Motor neuron (in vitro differentiated cells): ENCODE data around the gene ZNF521. TPM values are rescaled to one million over a fixed set of nuclear protein-coding genes. Genes with fewer than 3 reads are reported as not detected.

Experiments used
- ATAC-seq, 8 experiments: fragments of 200-7000 bp; cut with Tn5 transposase; replicated peaks in 6 of 8; 2 replicates each; pipeline ENCODE4 v1.8.0; 2021; ENCODE audit warnings: mild to moderate bottlenecking in 8 of 8, moderate library complexity in 8 of 8
- H3K27ac ChIP-seq, 2 donors: fragments of 250-450 bp; sonication (Bioruptor Pico); 2 replicates each; pipeline ENCODE4 v1.9.0; 2021; ENCODE audit warnings: antibody characterized with exemption in 2 of 2, mild to moderate bottlenecking in 2 of 2, moderate library complexity in 1 of 2
- H3K4me1 ChIP-seq, 2 donors: fragments of 250-450 bp; sonication (Bioruptor Pico); replicated peaks in 1 of 2; 2 replicates each; pipeline ENCODE4 v1.6.1; 2021; ENCODE audit warnings: antibody characterized with exemption in 2 of 2, mild to moderate bottlenecking in 2 of 2, moderate library complexity in 1 of 2
- H3K4me3 ChIP-seq, 5 donors: fragments of 250-450 bp; sonication (Bioruptor Pico); 2 replicates each; pipeline ENCODE4 v1.9.0; 2021; ENCODE audit warnings: antibody characterized with exemption in 5 of 5, mild to moderate bottlenecking in 5 of 5, moderate library complexity in 4 of 5
- WGBS, 10 experiments: fragments of 450-650 bp; shearing (Covaris generic); methylation state at CpG; one replicate each; pipeline ENCODE4 v1.0.0; 2022; 5-methylcytosine and 5-hydroxymethylcytosine counted together
- in situ Hi-C, 9 experiments: fragments of 400-800 bp; cut with MboI; loops; one replicate each; pipeline ENCODE4 v1.15.0; 2021; ENCODE audit warnings: low sequenced_read_pairs in 9 of 9, low pct_unique_long_range_greater_than_20kb in 2 of 9; ENCODE audit not compliant: unreplicated experiment in 9 of 9
- total RNA-seq, 8 experiments: library from RNA; unstranded; fragments of 300-600 nt; gene quantifications; 2 replicates each; pipeline versions ENCODE4 v1.2.3 to v1.2.4, GENCODE V29; 2022

Gene ZNF521
- total RNA-seq, 8 experiments from 2014 or later = 0.87 to 41.5 (median 28.5) TPM

DNA sequence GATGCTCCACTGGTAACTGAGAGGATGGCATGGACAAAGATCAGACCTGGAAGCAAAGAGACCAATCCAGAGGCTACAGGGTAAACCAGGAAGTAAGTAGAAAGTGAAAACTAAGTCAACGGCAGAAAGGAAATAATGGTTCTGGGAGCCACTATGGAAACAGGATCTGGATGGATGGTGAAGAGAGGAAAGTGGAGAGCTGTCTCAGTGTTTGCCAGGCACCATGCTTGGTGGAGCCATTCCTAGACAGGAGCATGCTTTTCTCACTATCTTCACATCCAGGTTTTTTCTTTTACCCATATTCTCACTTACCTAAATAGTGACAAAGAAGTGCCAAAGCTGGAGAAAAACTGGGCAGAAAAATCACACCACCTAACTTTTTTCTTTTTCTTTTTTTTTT lies 22.2 kb downstream of the ZNF521 start:
- H3K4me1 ChIP-seq = peaks cover 9 to 26% of the 10 kb centered on the region in 2 donors
- no peak overlapping the region for H3K27ac ChIP-seq
- WGBS, 10 experiments = 0 to 100% (median 85%) methylated on average over 1 of the region's 1 CpG; no CpG with 5 or more reads in 2 of the 10 experiments
- H3K4me3 ChIP-seq = no peak overlapping the region
- no peak for ATAC-seq
- in situ Hi-C loops = loop anchor here in 2 of 9 experiments (25.0 kb wide), 1 partner anchor 442 kb away; no protein-coding TSS in a partner anchor

DNA sequence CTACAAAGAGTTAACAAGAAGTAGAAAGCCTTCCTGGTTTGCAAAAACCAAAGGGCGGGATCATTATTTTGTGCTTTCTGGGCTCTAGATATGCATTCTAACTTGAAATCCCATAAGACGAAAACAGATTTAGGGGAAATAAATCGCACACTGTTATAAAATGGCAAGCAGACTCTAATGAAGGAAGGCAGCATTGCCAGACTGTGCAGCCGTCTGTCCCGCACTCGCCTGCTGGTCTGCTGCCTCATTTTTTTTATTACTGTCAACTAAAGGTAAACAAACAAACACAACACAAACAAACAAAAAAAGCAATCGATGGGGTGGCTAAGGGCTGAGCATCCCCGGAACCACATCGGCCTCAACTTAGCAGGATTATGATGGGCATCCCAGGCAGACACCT lies 24.4 kb downstream of the ZNF521 start:
- 21 to 100% (median 82%) methylated on average over 2 to 9 of the region's 9 CpGs for WGBS, 10 experiments
- no peak overlapping the region for H3K4me3 ChIP-seq
- in situ Hi-C loops = loop anchor here in 2 of 9 experiments (25.0 kb wide), 1 partner anchor 440 kb away; no protein-coding TSS in a partner anchor
- no peak for ATAC-seq
- no peak overlapping the region for H3K27ac ChIP-seq
- peaks cover 9 to 18% of the 10 kb centered on the region in 2 donors for H3K4me1 ChIP-seq

DNA sequence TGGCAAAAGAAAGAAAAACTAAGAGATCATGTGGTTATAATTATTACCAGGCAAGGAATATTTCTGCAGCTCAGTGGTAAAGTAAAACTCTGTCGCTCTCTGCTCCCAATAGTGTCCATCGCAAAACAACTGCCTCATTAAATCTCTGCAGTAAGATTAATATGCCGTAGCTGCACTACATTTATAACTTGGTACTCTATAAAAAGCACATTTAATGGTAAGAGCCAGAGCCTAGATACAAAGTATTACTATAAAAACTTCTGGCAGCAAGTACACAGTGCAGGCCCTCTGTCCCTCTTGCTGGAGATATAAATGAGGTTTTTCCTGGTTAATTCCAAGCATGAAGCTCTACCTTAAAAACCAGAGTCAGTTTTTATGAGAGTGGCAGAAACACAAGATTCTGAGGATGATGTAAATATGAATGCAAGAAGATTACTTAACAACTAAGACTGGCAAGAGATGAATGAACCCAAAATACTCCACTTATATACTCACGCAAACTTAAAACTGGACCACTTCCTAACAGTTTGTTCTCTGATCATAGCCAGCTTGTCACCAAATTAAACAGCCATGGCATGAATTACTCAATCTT lies 25.5 kb downstream of the ZNF521 start:
- ATAC-seq = no peak
- peaks cover 4 to 7% of the 10 kb centered on the region in 2 donors for H3K4me1 ChIP-seq
- H3K27ac ChIP-seq = no peak overlapping the region
- in situ Hi-C loops = loop anchor here in 2 of 9 experiments (25.0 kb wide), 1 partner anchor 439 kb away; no protein-coding TSS in a partner anchor
- no peak overlapping the region for H3K4me3 ChIP-seq
- 31 to 100% (median 80%) methylated on average over 1 to 4 of the region's 4 CpGs; no CpG with 5 or more reads in 1 of the 10 experiments for WGBS, 10 experiments

DNA sequence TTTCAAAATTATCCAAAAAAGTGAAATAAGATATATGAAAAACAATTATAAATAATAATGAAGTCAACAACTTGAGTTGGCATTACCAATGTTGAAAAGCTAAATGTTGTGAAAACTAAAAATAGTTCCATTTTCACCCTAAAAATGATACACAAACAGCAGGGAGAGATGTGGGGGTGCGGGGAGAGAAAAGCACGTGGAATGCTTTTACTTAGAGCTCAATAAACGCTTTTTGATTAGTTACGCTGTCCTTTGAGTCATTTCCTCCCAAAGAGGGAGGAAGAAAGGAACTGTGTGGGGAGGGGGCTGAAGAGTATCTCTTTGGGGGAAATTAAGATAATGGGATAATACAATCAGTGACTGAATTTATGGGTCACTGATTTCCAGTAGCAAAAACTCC lies 29.2 kb downstream of the ZNF521 start:
- Histone ChIP-seq H3K4me3 (no peak overlapping the region), H3K4me1 (peaks cover 0 to 3% of the 10 kb centered on the region in 2 donors), H3K27ac (no peak overlapping the region)
- 47 to 100% (median 76%) methylated on average over 2 to 4 of the region's 4 CpGs; no CpG with 5 or more reads in 1 of the 10 experiments for WGBS, 10 experiments
- ATAC-seq = no peak
- in situ Hi-C loops = no loop called here

DNA sequence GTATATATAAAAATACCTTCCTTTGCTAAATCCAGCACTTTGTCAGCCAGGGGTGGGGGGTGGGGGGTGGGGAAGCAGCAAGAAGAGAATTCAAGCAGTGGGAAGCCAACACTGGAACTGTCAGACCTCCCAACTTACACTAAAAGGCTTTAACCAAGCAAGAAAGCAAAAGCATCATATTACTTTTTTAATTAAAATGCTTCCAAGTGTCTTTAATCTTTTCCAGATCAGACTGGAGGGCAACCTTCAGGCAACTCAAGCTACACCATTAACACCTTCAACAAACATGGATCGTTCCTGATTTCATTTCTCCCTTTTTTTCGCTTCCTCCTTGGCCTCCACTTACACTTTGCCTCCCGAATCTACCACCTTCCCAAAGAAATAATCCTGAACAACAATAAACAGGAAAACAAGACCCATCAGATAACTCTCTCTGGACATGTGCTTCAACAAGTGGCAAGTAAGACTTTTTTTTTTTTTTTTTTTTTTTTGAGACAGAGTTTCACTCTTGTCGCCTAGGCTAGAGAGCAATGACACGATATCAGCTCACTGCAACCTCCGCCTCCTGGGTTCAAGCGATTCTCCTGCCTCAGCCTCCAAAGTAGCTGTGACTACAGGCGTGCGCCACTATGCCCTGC lies 35.5 kb downstream of the ZNF521 start:
- Histone ChIP-seq H3K27ac (no peak overlapping the region), H3K4me1 (no peaks in the 10 kb centered on the region), H3K4me3 (no peak overlapping the region)
- ATAC-seq = no peak
- in situ Hi-C loops = no loop called here
- WGBS, 10 experiments = 25 to 100% (median 88%) methylated on average over 1 to 7 of the region's 9 CpGs

DNA sequence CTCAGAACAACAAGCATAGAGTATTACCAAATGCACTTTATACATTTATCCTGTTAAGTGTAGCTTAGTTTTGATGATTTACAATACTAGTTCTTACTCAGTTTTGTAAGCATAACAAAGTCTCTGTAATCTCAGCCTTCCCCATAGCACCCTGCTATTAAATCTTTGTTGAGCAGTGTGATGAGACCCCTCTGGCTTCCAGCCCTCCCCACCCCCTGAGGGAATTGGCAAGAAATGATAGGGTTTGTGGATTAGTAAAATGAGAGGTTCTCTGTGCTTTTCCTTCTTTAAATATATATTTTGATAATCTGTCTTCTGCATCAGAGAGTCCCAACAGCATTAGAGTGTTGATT lies 37.2 kb downstream of the ZNF521 start:
- no peak overlapping the region for H3K27ac ChIP-seq
- peak in 2 of 8 experiments; percentile 18 to 32 for ATAC-seq

DNA sequence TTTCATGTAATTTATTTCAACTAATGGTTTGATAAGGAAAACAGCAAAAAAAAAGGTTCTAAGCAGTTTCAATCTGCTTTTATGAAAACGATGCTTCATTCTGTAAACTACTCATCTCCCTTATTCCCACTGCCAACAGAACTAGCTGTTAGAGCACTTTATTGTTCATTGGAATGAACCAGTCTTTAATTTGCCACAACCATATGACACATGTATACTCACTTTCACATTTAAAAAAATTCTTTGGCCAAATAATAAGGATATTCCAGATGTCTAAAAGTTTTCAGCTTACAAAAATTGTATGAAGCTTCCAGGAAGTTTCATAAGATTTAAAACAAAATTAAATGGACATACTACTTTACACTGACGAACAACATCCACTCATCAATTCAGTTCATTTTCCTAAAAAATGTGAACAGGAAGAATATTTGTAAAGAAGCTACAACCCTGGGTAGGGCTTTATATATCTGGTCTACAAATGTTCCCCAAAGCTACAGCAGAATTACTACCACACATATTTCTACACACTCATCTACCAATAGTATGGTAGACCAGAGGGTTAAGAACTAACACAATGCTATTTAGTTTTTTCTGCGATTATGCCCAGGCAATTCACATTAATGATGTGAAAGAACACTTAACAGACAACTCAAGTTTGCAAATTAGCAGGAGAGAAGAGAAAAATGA lies 37.7 kb downstream of the ZNF521 start:
- Histone ChIP-seq H3K4me3 (no peak overlapping the region), H3K4me1 (no peaks in the 10 kb centered on the region), H3K27ac (no peak overlapping the region)
- in situ Hi-C loops = no loop called here
- ATAC-seq = no peak
- 24 to 94% (median 70%) methylated on average over 1 to 3 of the region's 3 CpGs for WGBS, 10 experiments

More for the DNA sequence above, 37.2 kb downstream of the ZNF521 start:
- no peaks in the 10 kb centered on the region for H3K4me1 ChIP-seq
- in situ Hi-C loops = no loop called here
- no peak overlapping the region for H3K4me3 ChIP-seq

DNA sequence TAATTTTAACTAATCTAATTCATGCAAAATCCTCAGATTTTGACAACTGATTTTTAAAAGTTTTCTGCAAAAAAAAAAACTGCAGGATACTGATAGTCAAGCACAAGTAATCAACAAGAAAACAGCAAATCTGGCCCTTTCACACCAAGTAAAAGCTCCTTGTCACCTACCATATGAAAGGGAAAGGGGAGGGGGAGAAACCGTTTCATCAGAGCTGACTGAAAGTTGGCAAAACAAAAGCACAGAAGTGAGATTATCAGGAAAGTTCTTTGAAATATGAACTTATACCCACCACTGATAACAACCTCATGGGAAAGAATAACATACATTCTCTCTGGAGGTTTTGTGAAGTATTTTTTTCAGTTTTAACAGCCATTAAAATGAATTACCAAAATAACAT lies 38.7 kb downstream of the ZNF521 start:
- in situ Hi-C loops = no loop called here
- Histone ChIP-seq H3K4me1 (no peaks in the 10 kb centered on the region), H3K4me3 (no peak overlapping the region), H3K27ac (no peak overlapping the region)
- ATAC-seq = no peak
- WGBS, 10 experiments = 13 to 100% (median 44%) methylated on average over 1 of the region's 1 CpG; no CpG with 5 or more reads in 4 of the 10 experiments

DNA sequence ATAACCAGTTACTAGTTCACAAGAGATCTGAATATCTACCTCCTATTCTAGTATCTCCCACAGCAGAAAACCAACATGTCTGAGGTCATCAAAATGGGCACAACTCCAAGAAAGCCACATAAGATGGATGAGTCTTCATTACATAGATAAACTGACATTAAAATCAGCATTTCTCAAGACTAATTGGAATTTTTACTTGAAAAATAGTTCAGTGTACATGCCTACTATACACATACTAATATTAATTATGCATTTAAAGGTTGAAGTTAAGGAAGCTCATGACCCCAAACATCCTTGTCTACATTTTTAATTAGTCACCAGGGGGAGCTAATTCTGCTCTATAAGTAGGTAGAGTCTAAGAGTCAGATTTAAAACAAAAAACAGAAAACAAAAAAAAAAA lies 41.9 kb downstream of the ZNF521 start:
- peak in 1 of 8 experiments; percentile 46 for ATAC-seq
- Histone ChIP-seq H3K27ac (no peak overlapping the region), H3K4me1 (no peaks in the 10 kb centered on the region), H3K4me3 (no peak overlapping the region)
- in situ Hi-C loops = no loop called here

DNA sequence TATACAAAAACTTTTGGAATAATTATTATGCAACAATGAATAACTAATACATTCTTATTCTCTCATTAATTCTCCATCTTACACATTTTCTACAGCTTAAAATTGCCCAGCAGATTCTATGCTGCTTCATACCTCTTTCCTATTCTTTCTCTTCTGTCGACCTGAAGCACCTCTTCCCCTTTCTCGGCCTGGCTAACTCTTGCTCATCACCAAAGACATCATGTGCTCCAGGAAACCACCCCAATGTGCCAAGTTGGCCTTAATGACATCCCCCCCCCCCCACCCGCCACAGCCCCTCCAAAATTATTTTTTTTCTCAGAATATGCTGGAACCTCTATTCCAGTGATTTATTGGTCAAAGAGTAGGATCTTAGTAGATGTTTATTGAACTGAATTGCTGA lies 43.6 kb downstream of the ZNF521 start:
- Histone ChIP-seq H3K4me1 (no peaks in the 10 kb centered on the region), H3K4me3 (no peak overlapping the region), H3K27ac (no peak overlapping the region)
- 85 to 90% methylated on average over 2 to 3 of the region's 3 CpGs; no CpG with 5 or more reads in 8 of the 10 experiments for WGBS, 10 experiments
- in situ Hi-C loops = no loop called here
- no peak for ATAC-seq

DNA sequence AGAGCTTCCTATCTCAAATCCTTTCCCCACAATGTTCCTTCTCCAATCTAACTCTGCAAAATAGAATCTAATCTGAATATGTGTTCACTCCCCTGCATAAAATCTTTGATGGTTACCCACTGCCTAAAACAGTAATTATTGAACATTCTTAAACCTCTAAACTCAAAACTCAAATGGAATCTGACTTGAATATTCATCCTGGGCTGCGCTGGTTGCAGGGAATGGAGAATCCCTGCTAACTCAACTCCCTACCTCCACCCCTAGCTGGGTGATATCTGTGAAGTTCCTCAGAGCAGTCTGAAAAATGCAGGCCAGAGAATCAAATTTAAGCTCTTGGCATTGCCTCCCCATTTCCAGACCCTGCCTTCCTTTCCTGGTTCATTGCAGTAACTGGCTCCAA lies 44.8 kb downstream of the ZNF521 start:
- Histone ChIP-seq H3K27ac (no peak overlapping the region), H3K4me1 (no peaks in the 10 kb centered on the region), H3K4me3 (no peak overlapping the region)
- in situ Hi-C loops = no loop called here
- peak in 2 of 8 experiments; percentile 61 to 80 for ATAC-seq
- 0 to 100% (median 52%) methylated on average over 1 of the region's 1 CpG; no CpG with 5 or more reads in 6 of the 10 experiments for WGBS, 10 experiments

DNA sequence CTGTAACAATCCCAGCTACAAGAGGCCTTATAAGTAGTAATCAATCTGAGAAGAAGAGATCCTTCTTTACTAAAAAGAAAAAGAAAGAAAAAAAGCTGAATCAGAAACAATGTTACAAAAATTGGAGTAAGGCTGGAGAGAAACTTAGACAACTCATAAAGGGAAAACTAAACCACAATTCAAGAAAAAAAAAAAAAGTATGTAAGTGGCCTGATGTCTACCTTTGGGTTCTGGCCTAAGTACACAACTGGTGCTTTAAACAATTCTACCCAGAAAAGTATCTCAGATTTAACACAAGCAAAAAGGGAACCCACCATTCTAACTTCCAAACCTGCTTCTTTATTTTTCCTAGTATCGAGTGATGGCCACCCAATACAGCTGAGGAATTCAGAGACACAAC lies 45.3 kb downstream of the ZNF521 start:
- WGBS, 10 experiments = 89 to 100% (median 100%) methylated on average over 1 of the region's 1 CpG; no CpG with 5 or more reads in 3 of the 10 experiments
- ATAC-seq = no peak
- Histone ChIP-seq H3K4me3 (no peak overlapping the region), H3K4me1 (no peaks in the 10 kb centered on the region), H3K27ac (no peak overlapping the region)
- in situ Hi-C loops = no loop called here

DNA sequence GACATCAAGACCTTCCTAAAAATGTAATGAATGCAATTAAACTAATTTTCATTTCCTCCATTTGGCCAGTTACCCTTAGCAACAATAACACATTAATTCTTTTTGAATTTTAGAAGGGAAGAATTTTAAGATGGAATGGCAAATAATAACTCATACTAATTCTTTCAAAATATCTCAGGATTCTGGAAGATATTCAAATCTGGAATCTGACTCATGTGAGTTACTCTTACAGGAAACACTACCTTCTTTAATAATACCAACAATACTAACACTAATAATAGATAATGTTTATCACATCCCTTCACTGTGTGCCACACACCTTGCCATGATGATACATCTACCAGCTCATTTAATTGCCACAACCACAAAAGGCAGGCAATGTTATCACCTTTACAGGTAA lies 46.4 kb downstream of the ZNF521 start:
- no peak overlapping the region for H3K4me3 ChIP-seq
- in situ Hi-C loops = no loop called here
- no peak overlapping the region for H3K27ac ChIP-seq
- H3K4me1 ChIP-seq = no peaks in the 10 kb centered on the region
- no peak for ATAC-seq
